HUES64 (cell line): ENCODE measurements around the gene AKAP13.

Source experiments
- H3K27ac ChIP-seq: 2 replicates; pipeline ENCODE4 v1.7.0; 2013; ENCODE audit warnings: low read depth, low read length, inconsistent platforms
- H3K27me3 ChIP-seq: 2 replicates; pipeline ENCODE4 v1.6.1; 2013; ENCODE audit warnings: mild to moderate bottlenecking, low read length; ENCODE audit not compliant: insufficient read depth
- H3K36me3 ChIP-seq: 2 replicates; pipeline ENCODE4 v1.6.1; 2013; ENCODE audit warnings: mild to moderate bottlenecking, low read length; ENCODE audit not compliant: insufficient read depth
- H3K4me1 ChIP-seq: 2 replicates; pipeline ENCODE4 v1.6.1; 2013; ENCODE audit warnings: mild to moderate bottlenecking, low read length, moderate library complexity; ENCODE audit not compliant: insufficient read depth
- H3K4me3 ChIP-seq: 2 replicates; pipeline ENCODE4 v1.5.1; 2013; ENCODE audit warnings: mild to moderate bottlenecking, low read length, moderate library complexity
- H3K9ac ChIP-seq: 2 replicates; pipeline ENCODE4 v1.6.1; 2013; ENCODE audit warnings: mild to moderate bottlenecking, low read depth, low read length
- H3K9me3 ChIP-seq: 2 replicates; pipeline ENCODE4 v1.6.1; 2013; ENCODE audit warnings: low read depth, low read length; ENCODE audit not compliant: insufficient read depth
- whole genome bisulfite sequencing: fragments of 150-250, 120-280 bp; methylation state at CpG from one replicate; pipeline ENCODE4 v1.1.7; 2013; ENCODE audit warnings: missing lambda C conversion rate; 5-methylcytosine and 5-hydroxymethylcytosine counted together

The AKAP13 gene

GRCh38 chr15:85771781-85772445 lies 391.5 kb downstream of the AKAP13 start:
- no peak overlapping the region for H3K4me3 ChIP-seq
- no peak overlapping the region for H3K27ac ChIP-seq
- H3K9ac ChIP-seq, result 0 out of 2 replicates have a peak overlapping the region, but pooled peaks have one; percentile 15
- peaks cover 15% of the 10 kb centered on the region; the same call in 1 of the 2 replicates for H3K36me3 ChIP-seq
- H3K4me1 ChIP-seq, result 0 out of 2 replicates have a peak, but pooled peaks cover 4% of the 10 kb centered on the region
- H3K9me3 ChIP-seq, result no peaks in the 10 kb centered on the region
- H3K27me3 ChIP-seq, result no peaks in the 10 kb centered on the region
- WGBS, result 93% methylated on average over 13 of the region's 13 CpGs

- H3K9me3 ChIP-seq, result no peaks in the 10 kb centered on the region
- H3K4me1 ChIP-seq, result 0 out of 2 replicates have a peak, but pooled peaks cover 4% of the 10 kb centered on the region
- no peak overlapping the region for H3K27ac ChIP-seq
- 93% methylated on average over 9 of the region's 9 CpGs for WGBS
- H3K9ac ChIP-seq, result no peak overlapping the region
- no peaks in the 10 kb centered on the region for H3K27me3 ChIP-seq
- H3K36me3 ChIP-seq, result peaks cover 15% of the 10 kb centered on the region; the same call in 1 of the 2 replicates
- no peak overlapping the region for H3K4me3 ChIP-seq
These were observed 392.3 kb downstream of the AKAP13 start for GRCh38 chr15:85772668-85773067.

- Histone ChIP-seq H3K4me1 (0 out of 2 replicates have a peak, but pooled peaks cover 4% of the 10 kb centered on the region), H3K9me3 (no peaks in the 10 kb centered on the region), H3K4me3 (no peak overlapping the region), H3K9ac (no peak overlapping the region), H3K27me3 (no peaks in the 10 kb centered on the region), H3K27ac (no peak overlapping the region), H3K36me3 (peaks cover 10% of the 10 kb centered on the region; the same call in 1 of the 2 replicates)
- WGBS, result 95% methylated on average over 12 of the region's 12 CpGs
These were observed 392.8 kb downstream of the AKAP13 start for GRCh38 chr15:85773249-85773648.

- Histone ChIP-seq H3K9me3 (no peaks in the 10 kb centered on the region), H3K9ac (no peak overlapping the region), H3K27me3 (no peaks in the 10 kb centered on the region), H3K36me3 (peaks cover 3% of the 10 kb centered on the region; the same call in 1 of the 2 replicates), H3K4me3 (no peak overlapping the region), H3K27ac (no peak overlapping the region), H3K4me1 (0 out of 2 replicates have a peak, but pooled peaks cover 4% of the 10 kb centered on the region)
- WGBS, result 89% methylated on average over 10 of the region's 10 CpGs
These were observed 393.6 kb downstream of the AKAP13 start for GRCh38 chr15:85773970-85774369.

- 92% methylated on average over 18 of the region's 18 CpGs for WGBS
- Histone ChIP-seq H3K9ac (no peak overlapping the region), H3K27me3 (no peaks in the 10 kb centered on the region), H3K9me3 (no peaks in the 10 kb centered on the region), H3K4me1 (no peaks in the 10 kb centered on the region), H3K27ac (no peak overlapping the region), H3K36me3 (no peaks in the 10 kb centered on the region), H3K4me3 (no peak overlapping the region)
These were observed 397.1 kb downstream of the AKAP13 start for GRCh38 chr15:85777250-85778106.

GRCh38 chr15:85778107-85778776 lies 397.8 kb downstream of the AKAP13 start:
- 94% methylated on average over 10 of the region's 10 CpGs for WGBS
- Histone ChIP-seq H3K4me1 (no peaks in the 10 kb centered on the region), H3K9ac (no peak overlapping the region), H3K9me3 (no peaks in the 10 kb centered on the region), H3K27ac (no peak overlapping the region), H3K36me3 (no peaks in the 10 kb centered on the region), H3K27me3 (no peaks in the 10 kb centered on the region), H3K4me3 (no peak overlapping the region)

GRCh38 chr15:85779249-85779648 lies 398.8 kb downstream of the AKAP13 start:
- no peak overlapping the region for H3K9ac ChIP-seq
- H3K27ac ChIP-seq, result no peak overlapping the region
- WGBS, result 100% methylated on average over 1 of the region's 1 CpG
- H3K4me3 ChIP-seq, result no peak overlapping the region
- H3K27me3 ChIP-seq, result no peaks in the 10 kb centered on the region
- no peaks in the 10 kb centered on the region for H3K9me3 ChIP-seq
- no peaks in the 10 kb centered on the region for H3K4me1 ChIP-seq
- H3K36me3 ChIP-seq, result no peaks in the 10 kb centered on the region

- Histone ChIP-seq H3K4me3 (no peak overlapping the region), H3K9ac (no peak overlapping the region), H3K4me1 (peaks cover 3% of the 10 kb centered on the region; the same call in 1 of the 2 replicates), H3K27me3 (no peaks in the 10 kb centered on the region), H3K9me3 (no peaks in the 10 kb centered on the region), H3K27ac (no peak overlapping the region), H3K36me3 (no peaks in the 10 kb centered on the region)
- 84% methylated on average over 8 of the region's 8 CpGs for WGBS
These were observed 400.0 kb downstream of the AKAP13 start for GRCh38 chr15:85780225-85780985.

- no peaks in the 10 kb centered on the region for H3K36me3 ChIP-seq
- peaks cover 10% of the 10 kb centered on the region for H3K4me1 ChIP-seq
- H3K9ac ChIP-seq, result no peak overlapping the region
- no peak overlapping the region for H3K4me3 ChIP-seq
- no peaks in the 10 kb centered on the region for H3K9me3 ChIP-seq
- 94% methylated on average over 7 of the region's 7 CpGs for WGBS
- H3K27me3 ChIP-seq, result no peaks in the 10 kb centered on the region
- H3K27ac ChIP-seq, result no peak overlapping the region
These were observed 400.7 kb downstream of the AKAP13 start for GRCh38 chr15:85781099-85781498.

- H3K27me3 ChIP-seq, result no peaks in the 10 kb centered on the region
- WGBS, result 95% methylated on average over 6 of the region's 6 CpGs
- H3K4me3 ChIP-seq, result no peak overlapping the region
- H3K36me3 ChIP-seq, result no peaks in the 10 kb centered on the region
- no peak overlapping the region for H3K27ac ChIP-seq
- H3K9me3 ChIP-seq, result no peaks in the 10 kb centered on the region
- H3K4me1 ChIP-seq, result peaks cover 17% of the 10 kb centered on the region
- no peak overlapping the region for H3K9ac ChIP-seq
These were observed 401.7 kb downstream of the AKAP13 start for GRCh38 chr15:85782064-85782463.
